ENCODE data around the gene CLDN9. TPM values are rescaled to one million over a fixed set of nuclear protein-coding genes. Genes with fewer than 3 reads are reported as not detected.
A peak's percentile ranks its signal among the peaks of the same experiment; 100 is the strongest.

Gene CLDN9
- total and polyA plus RNA-seq, 9 of the 15 experiments (the other 6 are each of a cell fraction or from before 2014, with no cell fraction given): 0.12 to 0.44 (median 0.22) TPM; not detected in 4

DNA sequence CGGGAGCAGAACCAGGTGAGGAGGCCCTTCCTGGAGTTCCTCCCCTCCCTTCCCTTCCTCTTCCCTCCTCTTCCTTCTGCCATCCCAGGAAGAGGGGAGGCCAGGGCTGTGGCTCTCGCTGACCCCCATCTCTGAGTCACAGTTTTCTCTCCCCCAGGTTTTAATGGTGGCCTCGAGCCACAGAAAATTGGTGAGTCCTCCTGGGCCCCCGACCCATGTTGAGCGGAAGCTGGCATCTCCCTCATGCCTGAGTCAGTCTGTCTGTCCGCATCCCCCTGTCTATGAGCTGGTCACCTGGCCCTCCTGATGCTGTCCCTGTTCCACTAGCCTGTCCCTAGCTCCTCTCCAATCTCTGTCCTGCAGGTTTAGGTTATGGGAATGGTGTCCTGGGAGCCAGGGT lies 12.8 kb upstream of the CLDN9 start (continued):
- TF ChIP-seq CUX1 (CRISPR knock-in tag; IDR thresholded peaks at IDR 0.05) (no peak), SREBF2 (CRISPR knock-in tag; IDR thresholded peaks at IDR 0.05) (no peak)

GRCh38 chr16:3000540-3000939 lies 12.2 kb upstream of the CLDN9 start:
- H4K20me1 ChIP-seq (replicated peaks; ENCODE audit: control insufficient read depth, insufficient read depth, low read length): no peaks in the 10 kb centered on the region
- ChIA-PET CTCF (ENCODE audit: low intra/inter-chr PET ratio) (no interaction called here), POLR2A (interaction anchor here (0.6 to 1.0 kb wide), 6 partner anchors 15 to 802 kb away, joined by 3 read pairs; no protein-coding TSS in a partner anchor)
- H3K9me3 ChIP-seq (replicated peaks; ENCODE audit: control insufficient read depth, insufficient read depth, low read depth, low read length): no peaks in the 10 kb centered on the region
- H3K4me1 ChIP-seq (replicated peaks in 1 of 2; ENCODE audit: control insufficient read depth in 2 of 2, insufficient read depth in 2 of 2, low read length in 2 of 2): peaks cover 0 to 40% of the 10 kb centered on the region in 2 experiments; a peak in 2 of 5 replicates
- no peaks in the 10 kb centered on the region for H3K27me3 ChIP-seq (ENCODE audit: control insufficient read depth in 2 of 2, insufficient read depth in 2 of 2, low read length in 2 of 2)
- H3K79me2 ChIP-seq (ENCODE audit: control insufficient read depth, insufficient read depth, low read length): peaks cover 6% of the 10 kb centered on the region; the same call in 2 of the 3 replicates
- no peak overlapping the region for H3K27ac ChIP-seq (ENCODE audit: extremely low read depth, low read depth, low read length)
- WGBS (ENCODE audit: insufficient coverage, low coverage, missing lambda C conversion rate): 63% methylated on average over 4 of the region's 4 CpGs
- BruUV-seq (replicated peaks): no TSS peak
- FAIRE-seq (no peak), ATAC-seq (no peak), DNase-seq (ENCODE audit: extremely low read depth in 1 of 4, low spot score in 3 of 4) (no peak)
- H2AFZ ChIP-seq (ENCODE audit: low read depth, low read length): no peak overlapping the region
- H3K4me2 ChIP-seq (ENCODE audit: insufficient read depth, low read length): no peak overlapping the region
- H3K9me1 ChIP-seq (ENCODE audit: control insufficient read depth, insufficient read depth, low read length): no peaks in the 10 kb centered on the region
- in situ Hi-C loops (cut with MboI) (no loop called here), intact Hi-C loops (cut with micrococcal nuclease) (no loop called here)
- peak overlapping the region in 1 of 2 experiments; percentile 78; a peak in 2 of 4 replicates for H3K9ac ChIP-seq (ENCODE audit: insufficient read depth in 1 of 2, low read depth in 2 of 2, low read length in 2 of 2)
- H3K4me3 ChIP-seq: no peak overlapping the region
- no peaks in the 10 kb centered on the region for H3K36me3 ChIP-seq (ENCODE audit: control insufficient read depth, insufficient read depth, low read length)
- TF ChIP-seq GABPB1 (CRISPR knock-in tag; IDR thresholded peaks at IDR 0.05) (no peak), PTBP1 (IDR thresholded peaks at IDR 0.05; ENCODE audit: low read depth, low read length) (no peak), PML (IDR thresholded peaks at IDR 0.05; ENCODE audit: low read length) (no peak), HMGXB4 (CRISPR knock-in tag; IDR thresholded peaks at IDR 0.05) (no peak)
- TF ChIP-seq, protein P1, sequence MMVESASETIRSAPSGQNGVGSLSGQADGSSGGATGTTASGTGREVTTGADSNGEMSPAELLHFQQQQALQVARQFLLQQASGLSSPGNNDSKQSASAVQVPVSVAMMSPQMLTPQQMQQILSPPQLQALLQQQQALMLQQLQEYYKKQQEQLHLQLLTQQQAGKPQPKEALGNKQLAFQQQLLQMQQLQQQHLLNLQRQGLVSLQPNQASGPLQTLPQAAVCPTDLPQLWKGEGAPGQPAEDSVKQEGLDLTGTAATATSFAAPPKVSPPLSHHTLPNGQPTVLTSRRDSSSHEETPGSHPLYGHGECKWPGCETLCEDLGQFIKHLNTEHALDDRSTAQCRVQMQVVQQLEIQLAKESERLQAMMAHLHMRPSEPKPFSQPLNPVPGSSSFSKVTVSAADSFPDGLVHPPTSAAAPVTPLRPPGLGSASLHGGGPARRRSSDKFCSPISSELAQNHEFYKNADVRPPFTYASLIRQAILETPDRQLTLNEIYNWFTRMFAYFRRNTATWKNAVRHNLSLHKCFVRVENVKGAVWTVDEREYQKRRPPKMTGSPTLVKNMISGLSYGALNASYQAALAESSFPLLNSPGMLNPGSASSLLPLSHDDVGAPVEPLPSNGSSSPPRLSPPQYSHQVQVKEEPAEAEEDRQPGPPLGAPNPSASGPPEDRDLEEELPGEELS (CRISPR knock-in tag; IDR thresholded peaks at IDR 0.05; ENCODE audit: borderline replicate concordance): no peak
